ENCODE data around the gene FGF12.

DNA sequence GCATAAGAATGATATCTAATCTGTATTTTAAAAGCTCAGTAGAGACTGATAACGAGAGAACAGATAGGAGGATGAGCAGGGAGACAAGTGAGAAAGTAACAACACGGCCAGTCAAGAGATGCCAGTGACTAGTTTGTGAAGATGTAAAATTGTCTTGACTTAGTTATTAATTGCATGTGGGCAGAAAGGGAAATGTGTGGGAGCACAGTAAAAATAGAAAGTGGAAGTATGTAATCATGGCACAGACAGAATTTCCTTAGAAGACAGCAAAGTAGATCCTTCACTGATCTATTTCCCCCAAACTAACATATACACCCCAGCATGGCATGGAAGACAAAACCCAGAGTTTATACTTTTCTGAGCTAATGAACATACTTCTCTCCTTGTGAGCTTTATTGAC, 344.5 kb downstream of the FGF12 start:
- TF ChIP-seq CHD2 (IDR thresholded peaks at IDR 0.05; ENCODE audit: low read length, partially characterized antibody) (no peak), EP300 (IDR thresholded peaks at IDR 0.05; ENCODE audit: borderline replicate concordance in 1 of 2, low read depth in 1 of 2, low read length in 1 of 2) (no peak), JUND (IDR thresholded peaks at IDR 0.05) (no peak), RCOR1 (IDR thresholded peaks at IDR 0.05; ENCODE audit: low read length) (no peak), SIN3A (IDR thresholded peaks at IDR 0.05; ENCODE audit: borderline replicate concordance, low read depth, low read length) (no peak), TAF1 (IDR thresholded peaks at IDR 0.05; ENCODE audit: borderline replicate concordance, low read depth, low read length) (no peak), POLR2AphosphoS5 (IDR thresholded peaks at IDR 0.05; ENCODE audit: low read depth, low read length) (no peak), RFX5 (IDR thresholded peaks at IDR 0.05; ENCODE audit: low read length) (no peak), RXRA (IDR thresholded peaks at IDR 0.05; ENCODE audit: borderline replicate concordance, low read depth) (no peak), EZH2phosphoT487 (IDR thresholded peaks at IDR 0.05; ENCODE audit: borderline replicate concordance, low read depth) (no peak)
- TF ChIP-seq, protein P1, sequence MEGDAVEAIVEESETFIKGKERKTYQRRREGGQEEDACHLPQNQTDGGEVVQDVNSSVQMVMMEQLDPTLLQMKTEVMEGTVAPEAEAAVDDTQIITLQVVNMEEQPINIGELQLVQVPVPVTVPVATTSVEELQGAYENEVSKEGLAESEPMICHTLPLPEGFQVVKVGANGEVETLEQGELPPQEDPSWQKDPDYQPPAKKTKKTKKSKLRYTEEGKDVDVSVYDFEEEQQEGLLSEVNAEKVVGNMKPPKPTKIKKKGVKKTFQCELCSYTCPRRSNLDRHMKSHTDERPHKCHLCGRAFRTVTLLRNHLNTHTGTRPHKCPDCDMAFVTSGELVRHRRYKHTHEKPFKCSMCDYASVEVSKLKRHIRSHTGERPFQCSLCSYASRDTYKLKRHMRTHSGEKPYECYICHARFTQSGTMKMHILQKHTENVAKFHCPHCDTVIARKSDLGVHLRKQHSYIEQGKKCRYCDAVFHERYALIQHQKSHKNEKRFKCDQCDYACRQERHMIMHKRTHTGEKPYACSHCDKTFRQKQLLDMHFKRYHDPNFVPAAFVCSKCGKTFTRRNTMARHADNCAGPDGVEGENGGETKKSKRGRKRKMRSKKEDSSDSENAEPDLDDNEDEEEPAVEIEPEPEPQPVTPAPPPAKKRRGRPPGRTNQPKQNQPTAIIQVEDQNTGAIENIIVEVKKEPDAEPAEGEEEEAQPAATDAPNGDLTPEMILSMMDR (IDR thresholded peaks at IDR 0.05): no peak
- TF ChIP-seq, protein P2, sequence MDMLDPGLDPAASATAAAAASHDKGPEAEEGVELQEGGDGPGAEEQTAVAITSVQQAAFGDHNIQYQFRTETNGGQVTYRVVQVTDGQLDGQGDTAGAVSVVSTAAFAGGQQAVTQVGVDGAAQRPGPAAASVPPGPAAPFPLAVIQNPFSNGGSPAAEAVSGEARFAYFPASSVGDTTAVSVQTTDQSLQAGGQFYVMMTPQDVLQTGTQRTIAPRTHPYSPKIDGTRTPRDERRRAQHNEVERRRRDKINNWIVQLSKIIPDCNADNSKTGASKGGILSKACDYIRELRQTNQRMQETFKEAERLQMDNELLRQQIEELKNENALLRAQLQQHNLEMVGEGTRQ (IDR thresholded peaks at IDR 0.05; ENCODE audit: borderline replicate concordance, low read depth, low read length): no peak
